PFSK-1 (cell line): ENCODE results near the gene UAP1L1.

ENCODE experiments used
- FOXP2 ChIP-seq: optimal IDR thresholded peaks from 2 replicates; pipeline ENCODE3; 2011; ENCODE audit warnings: borderline replicate concordance, control low read depth, inconsistent platforms; ENCODE audit not compliant: insufficient read depth; ENCODE audit errors: extremely low read length, extremely low read depth
- POLR2AphosphoS5 ChIP-seq: IDR thresholded peaks from 2 replicates; pipeline ENCODE4 v1.6.1; 2012; ENCODE audit warnings: low read depth, mild to moderate bottlenecking, control low read depth, low read length, moderate library complexity
- SIN3A ChIP-seq: IDR thresholded peaks from 2 replicates; pipeline ENCODE4 v1.6.1; 2012; ENCODE audit warnings: mild to moderate bottlenecking, low read length, moderate library complexity, borderline replicate concordance; ENCODE audit not compliant: insufficient read depth
- TAF1 ChIP-seq: IDR thresholded peaks from 2 replicates; pipeline ENCODE4 v1.6.1; 2012; ENCODE audit warnings: low read length, control low read depth, borderline replicate concordance; ENCODE audit not compliant: insufficient read depth
- TF ChIP-seq, protein P1 (sequence below), 2 experiments: IDR thresholded peaks; 2 replicates each; pipeline versions ENCODE4 v1.6.1 to v1.8.0; 2011 to 2012; ENCODE audit warnings: low read depth in 2 of 2, low read length in 2 of 2, control low read depth in 1 of 2, inconsistent platforms in 1 of 2, mild to moderate bottlenecking in 1 of 2, moderate library complexity in 1 of 2; ENCODE audit not compliant: insufficient read depth in 1 of 2

UAP1L1 gene

DNA sequence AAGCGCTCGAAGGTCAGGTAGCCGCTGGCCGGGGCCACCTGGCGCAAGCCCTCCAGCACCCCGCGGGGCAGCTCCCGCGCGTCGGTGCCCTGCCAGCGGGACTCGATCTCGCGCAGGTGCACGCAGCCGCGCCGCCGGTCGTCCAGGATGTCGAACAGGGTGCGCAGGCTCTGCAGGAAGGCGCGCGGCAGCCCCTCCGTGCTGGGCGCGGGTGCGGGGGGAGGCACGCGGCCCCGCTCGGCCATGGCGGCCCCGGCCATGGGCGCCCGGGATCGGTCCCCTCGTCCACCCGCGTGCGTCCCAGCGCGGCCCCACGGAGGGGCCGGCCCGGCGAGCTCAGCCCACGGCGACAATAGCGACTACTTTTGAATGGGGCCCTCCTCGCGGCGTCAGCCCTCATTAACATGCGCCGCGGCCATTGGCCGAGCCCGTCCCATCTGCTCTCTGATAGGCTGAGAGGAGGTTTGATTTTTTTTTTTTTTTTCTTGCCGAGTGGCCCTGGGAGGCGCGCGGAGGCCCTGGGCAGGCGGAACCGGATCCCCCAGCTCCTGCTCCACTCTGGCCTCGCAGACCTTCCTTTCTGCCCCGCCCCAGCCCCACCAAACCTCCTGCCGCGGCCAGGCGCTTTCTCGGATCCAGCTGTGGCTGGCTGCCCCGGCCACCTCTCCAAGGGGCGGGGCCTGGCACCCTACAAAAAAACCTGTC is 7.0 kb upstream of the UAP1L1 start, which contains the start of gene SAPCD2:
TSS of gene SAPCD2 (minus strand) at position 357 of the 705 bp plus-strand sequence. CDS start at position 260, 97 bp downstream.
- TF ChIP-seq POLR2AphosphoS5 (peak; percentile 80), SIN3A (no peak; the same call in 1 of the 2 replicates), FOXP2 (no peak), TAF1 (peak; percentile 69; the same call in 1 of the 2 replicates)
- TF ChIP-seq, protein P1, sequence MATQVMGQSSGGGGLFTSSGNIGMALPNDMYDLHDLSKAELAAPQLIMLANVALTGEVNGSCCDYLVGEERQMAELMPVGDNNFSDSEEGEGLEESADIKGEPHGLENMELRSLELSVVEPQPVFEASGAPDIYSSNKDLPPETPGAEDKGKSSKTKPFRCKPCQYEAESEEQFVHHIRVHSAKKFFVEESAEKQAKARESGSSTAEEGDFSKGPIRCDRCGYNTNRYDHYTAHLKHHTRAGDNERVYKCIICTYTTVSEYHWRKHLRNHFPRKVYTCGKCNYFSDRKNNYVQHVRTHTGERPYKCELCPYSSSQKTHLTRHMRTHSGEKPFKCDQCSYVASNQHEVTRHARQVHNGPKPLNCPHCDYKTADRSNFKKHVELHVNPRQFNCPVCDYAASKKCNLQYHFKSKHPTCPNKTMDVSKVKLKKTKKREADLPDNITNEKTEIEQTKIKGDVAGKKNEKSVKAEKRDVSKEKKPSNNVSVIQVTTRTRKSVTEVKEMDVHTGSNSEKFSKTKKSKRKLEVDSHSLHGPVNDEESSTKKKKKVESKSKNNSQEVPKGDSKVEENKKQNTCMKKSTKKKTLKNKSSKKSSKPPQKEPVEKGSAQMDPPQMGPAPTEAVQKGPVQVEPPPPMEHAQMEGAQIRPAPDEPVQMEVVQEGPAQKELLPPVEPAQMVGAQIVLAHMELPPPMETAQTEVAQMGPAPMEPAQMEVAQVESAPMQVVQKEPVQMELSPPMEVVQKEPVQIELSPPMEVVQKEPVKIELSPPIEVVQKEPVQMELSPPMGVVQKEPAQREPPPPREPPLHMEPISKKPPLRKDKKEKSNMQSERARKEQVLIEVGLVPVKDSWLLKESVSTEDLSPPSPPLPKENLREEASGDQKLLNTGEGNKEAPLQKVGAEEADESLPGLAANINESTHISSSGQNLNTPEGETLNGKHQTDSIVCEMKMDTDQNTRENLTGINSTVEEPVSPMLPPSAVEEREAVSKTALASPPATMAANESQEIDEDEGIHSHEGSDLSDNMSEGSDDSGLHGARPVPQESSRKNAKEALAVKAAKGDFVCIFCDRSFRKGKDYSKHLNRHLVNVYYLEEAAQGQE (IDR thresholded peaks at IDR 0.05; ENCODE audit: insufficient read depth in 1 of 2, low read depth in 2 of 2, low read length in 2 of 2), result peak in 1 of 2 experiments; percentile 59; a peak in 1 of 4 replicates

GRCh38 chr9:137070906-137071275 is 6.4 kb upstream of the UAP1L1 start:
- TF ChIP-seq FOXP2 (no peak), SIN3A (no peak)

- no peak for TF ChIP-seq POLR2AphosphoS5
- TF ChIP-seq FOXP2, result no peak
- no peak for TF ChIP-seq TAF1
- TF ChIP-seq, protein P1 (IDR thresholded peaks at IDR 0.05; ENCODE audit: insufficient read depth in 1 of 2, low read depth in 2 of 2, low read length in 2 of 2), result no peak
- TF ChIP-seq SIN3A, result no peak
Measured at GRCh38 chr9:137071282-137071681, 6.0 kb upstream of the UAP1L1 start.

DNA sequence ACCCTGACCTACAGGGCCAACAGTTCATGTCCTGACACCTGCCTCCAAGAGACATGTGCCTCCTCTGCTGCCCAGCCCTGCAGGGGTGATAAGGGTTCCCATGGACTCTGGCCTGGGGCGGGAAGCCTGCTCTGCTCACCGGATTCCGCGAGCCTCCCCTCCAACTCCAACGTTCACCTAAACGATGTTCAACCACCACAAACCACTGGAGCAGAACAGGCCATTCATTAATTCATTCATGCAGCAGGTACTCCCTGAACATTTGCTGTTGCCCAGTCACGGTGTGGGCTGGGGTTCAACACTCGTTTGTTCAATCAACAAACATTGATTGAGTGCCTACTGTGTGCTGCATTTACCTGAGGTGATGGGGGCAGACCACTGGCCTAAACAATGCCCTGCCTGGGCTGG is 3.3 kb upstream of the UAP1L1 start:
- TF ChIP-seq TAF1, result no peak
- TF ChIP-seq POLR2AphosphoS5, result no peak
- TF ChIP-seq, protein P1 (IDR thresholded peaks at IDR 0.05; ENCODE audit: insufficient read depth in 1 of 2, low read depth in 2 of 2, low read length in 2 of 2), result no peak
- no peak for TF ChIP-seq SIN3A
- TF ChIP-seq FOXP2, result no peak

- TF ChIP-seq FOXP2, result no peak
- TF ChIP-seq, protein P1 (IDR thresholded peaks at IDR 0.05; ENCODE audit: insufficient read depth in 1 of 2, low read depth in 2 of 2, low read length in 2 of 2), result no peak
- TF ChIP-seq POLR2AphosphoS5, result no peak
- no peak for TF ChIP-seq SIN3A
Measured at GRCh38 chr9:137074657-137075274, 2.6 kb upstream of the UAP1L1 start.
